ENCODE results near the gene KRT3.

GRCh38 chr12:52782502-52782901 lies 13.4 kb downstream of the KRT3 start:
- TF ChIP-seq CTCF (IDR thresholded peaks at IDR 0.05) (no peak), EZH2 (IDR thresholded peaks at IDR 0.05; ENCODE audit: borderline replicate concordance, insufficient read depth, low read depth, low read length, poor library complexity, severe bottlenecking) (no peak)
